OCI-LY7 (cell line): Measurements from ENCODE around the gene C11orf16. TPM values are rescaled to one million over a fixed set of nuclear protein-coding genes. Genes with fewer than 3 reads are reported as not detected.
A peak's percentile ranks its signal among the peaks of the same experiment; 100 is the strongest.

Source experiments
- BruUV-seq: library from RNA; stranded (reverse); fragments of 400-500 nt; replicated peaks from 2 replicates; lab custom pipeline; 2021; lab: Mats Ljungman, UMichigan
- CTCF ChIA-PET: fragments of 300-600 bp; sonication (Branson Sonifier 250); formaldehyde crosslinking; loops from one replicate; lab custom pipeline; 2022; ENCODE audit warnings: antibody characterized with exemption; ENCODE audit not compliant: unreplicated experiment; lab: Charles Lee
- POLR2A ChIA-PET: fragments of 300-600 bp; sonication (Branson Sonifier 250); formaldehyde crosslinking; loops from one replicate; lab custom pipeline; 2022; ENCODE audit warnings: antibody characterized with exemption; lab: Charles Lee
- DNase-seq: peaks from one replicate; pipeline ENCODE4 v3.0.0-alpha.2; 2015; ENCODE audit warnings: low spot score
- H2AFZ ChIP-seq: fragments of 200-600 bp; sonication (generic), shearing (Covaris generic); 2 replicates; pipeline ENCODE4 v1.6.1; 2014; ENCODE audit warnings: mild to moderate bottlenecking, antibody characterized with exemption, low read length, moderate library complexity
- H3K27ac ChIP-seq: fragments of 200-600 bp; sonication (generic); 2 replicates; pipeline ENCODE4 v1.5.1; 2014; ENCODE audit warnings: mixed run types, low read depth, mild to moderate bottlenecking, moderate library complexity, low read length, inconsistent platforms; ENCODE audit not compliant: poor library complexity, severe bottlenecking
- H3K36me3 ChIP-seq: fragments of 200-600 bp; sonication (generic); 2 replicates; pipeline ENCODE4 v1.6.1; 2014; ENCODE audit warnings: mild to moderate bottlenecking, antibody characterized with exemption, low read length, moderate library complexity, mixed read lengths; ENCODE audit not compliant: insufficient read depth
- H3K4me1 ChIP-seq: fragments of 200-600 bp; sonication (generic); 2 replicates; pipeline ENCODE4 v1.5.1; 2014; ENCODE audit warnings: mild to moderate bottlenecking, low read length; ENCODE audit not compliant: insufficient read depth, poor library complexity, severe bottlenecking
- H3K4me2 ChIP-seq: fragments of 200-600 bp; sonication (generic); 2 replicates; pipeline ENCODE4 v1.6.1; 2014; ENCODE audit warnings: mild to moderate bottlenecking, low read length
- H3K4me3 ChIP-seq: fragments of 200-600 bp; sonication (generic); 2 replicates; pipeline ENCODE4 v1.5.1; 2014; ENCODE audit warnings: mild to moderate bottlenecking, low read depth, low read length; ENCODE audit not compliant: poor library complexity, severe bottlenecking
- H3K79me2 ChIP-seq: fragments of 200-600 bp; sonication (generic); 2 replicates; pipeline ENCODE4 v1.6.1; 2016; ENCODE audit warnings: low read depth, mild to moderate bottlenecking, low read length, moderate library complexity, mixed read lengths; ENCODE audit not compliant: insufficient read depth
- H3K9me2 ChIP-seq: fragments of 200-600 bp; sonication (generic); 2 replicates; pipeline ENCODE4 v1.6.1; 2016; ENCODE audit warnings: mild to moderate bottlenecking, low read length, mixed read lengths; ENCODE audit not compliant: insufficient read depth
- H3K9me3 ChIP-seq: fragments of 200-600 bp; sonication (generic); 2 replicates; pipeline ENCODE4 v1.6.1; 2014; ENCODE audit warnings: mild to moderate bottlenecking, mixed run types, low read length, mixed read lengths
- H4K20me1 ChIP-seq: fragments of 200-600 bp; sonication (generic); 2 replicates; pipeline ENCODE4 v1.6.1; 2014; ENCODE audit warnings: mild to moderate bottlenecking, antibody characterized with exemption, low read length, moderate library complexity, mixed read lengths; ENCODE audit not compliant: insufficient read depth
- CTCF ChIP-seq: fragments of 200-600 bp; sonication (generic); conservative IDR thresholded peaks from 2 replicates; pipeline ENCODE4 v1.5.1; 2014; ENCODE audit warnings: mild to moderate bottlenecking, antibody characterized with exemption, low read length, moderate library complexity, mixed read lengths
- EZH2phosphoT487 ChIP-seq: fragments of 200-600 bp; sonication (generic); IDR thresholded peaks from 2 replicates; pipeline ENCODE4 v1.6.1; 2018; ENCODE audit warnings: low read depth, borderline replicate concordance, mild to moderate bottlenecking, mixed run types, antibody characterized with exemption, low read length, moderate library complexity, mixed read lengths
- intact Hi-C: fragments of 100-400 bp; cut with micrococcal nuclease; formaldehyde crosslinking; loops from one replicate; pipeline ENCODE4 v1.10.0; 2022; ENCODE audit not compliant: unreplicated experiment
- total RNA-seq, 2 experiments: library from RNA; depleted of rRNA in 1 of 2; stranded (reverse); fragments of >200 nt in 1 of 2; shearing (Covaris generic) in 1 of 2; gene quantifications; 2 replicates each; pipeline ENCODE4 v1.2.3, GENCODE V29; 2014 to 2022

Gene C11orf16
- total RNA-seq, 2 experiments from 2014 or later = not detected

- Histone ChIP-seq H3K27ac (no peak overlapping the region), H3K9me3 (no peaks in the 10 kb centered on the region), H2AFZ (no peak overlapping the region), H3K4me2 (no peak overlapping the region), H3K4me1 (peaks cover 24% of the 10 kb centered on the region), H3K36me3 (peaks cover 10% of the 10 kb centered on the region; the same call in 1 of the 2 replicates), H3K79me2 (peaks cover 42% of the 10 kb centered on the region), H3K9me2 (no peaks in the 10 kb centered on the region), H3K4me3 (no peak overlapping the region), H4K20me1 (0 out of 2 replicates have a peak, but pooled peaks cover 6% of the 10 kb centered on the region)
- BruUV-seq = no TSS peak
- ChIA-PET CTCF (interaction anchor here (0.6 to 0.8 kb wide), 2 partner anchors 350 to 423 kb away, joined by 3 read pairs; partner anchors contain the start of gene IPO7), POLR2A (interaction anchor here (0.6 to 1.0 kb wide), 3 partner anchors 182 to 1843 kb away, joined by 3 to 4 read pairs (median 3); no protein-coding TSS in a partner anchor)
- no peak for DNase-seq
- TF ChIP-seq EZH2phosphoT487 = no peak
- TF ChIP-seq CTCF = no peak
- intact Hi-C loops = no loop called here
These were observed 28.7 kb upstream of the C11orf16 start for GRCh38 chr11:8961401-8961800.

GRCh38 chr11:8959546-8960166 is 26.9 kb upstream of the C11orf16 start:
- DNase-seq = peak; percentile 73
- TF ChIP-seq CTCF (peak; percentile 86), EZH2phosphoT487 (no peak)

GRCh38 chr11:8956860-8957259 is 24.1 kb upstream of the C11orf16 start:
- no TSS peak for BruUV-seq
- H3K4me2 ChIP-seq = no peak overlapping the region
- H4K20me1 ChIP-seq = no peaks in the 10 kb centered on the region
- H3K27ac ChIP-seq = no peak overlapping the region
- peaks cover 22% of the 10 kb centered on the region for H3K79me2 ChIP-seq
- peaks cover 4% of the 10 kb centered on the region for H3K4me1 ChIP-seq
- no peak overlapping the region for H2AFZ ChIP-seq
- ChIA-PET POLR2A (interaction anchor here (1.3 kb wide), 1 partner anchor 8 kb away, joined by 3 read pairs; no protein-coding TSS in a partner anchor), CTCF (no interaction called here)
- H3K4me3 ChIP-seq = no peak overlapping the region
- intact Hi-C loops = no loop called here
- TF ChIP-seq EZH2phosphoT487 = no peak
- TF ChIP-seq CTCF = no peak
- no peaks in the 10 kb centered on the region for H3K9me2 ChIP-seq
- H3K9me3 ChIP-seq = no peaks in the 10 kb centered on the region
- DNase-seq = no peak
- peaks cover 49% of the 10 kb centered on the region for H3K36me3 ChIP-seq

More at GRCh38 chr11:8959546-8960166, 26.9 kb upstream of the C11orf16 start:
- H3K4me1 ChIP-seq = peaks cover 17% of the 10 kb centered on the region
- H3K9me3 ChIP-seq = no peaks in the 10 kb centered on the region
- H3K36me3 ChIP-seq = peaks cover 25% of the 10 kb centered on the region
- peaks cover 42% of the 10 kb centered on the region for H3K79me2 ChIP-seq
- H2AFZ ChIP-seq = no peak overlapping the region
- no peak overlapping the region for H3K4me3 ChIP-seq
- intact Hi-C loops = loop anchor here (1.0 kb wide), 1 partner anchor 45 kb away; no protein-coding TSS in a partner anchor
- ChIA-PET POLR2A (interaction anchor here (0.6 to 1.2 kb wide), 11 partner anchors 10 to 472 kb away, joined by 3 to 7 read pairs (median 4); partner anchors contain the start of gene AKIP1), CTCF (interaction anchor here (0.6 to 1.9 kb wide), 3 partner anchors 22 to 282 kb away, joined by 3 to 8 read pairs (median 4); no protein-coding TSS in a partner anchor)
- no TSS peak for BruUV-seq
- no peaks in the 10 kb centered on the region for H3K9me2 ChIP-seq
- 0 out of 2 replicates have a peak, but pooled peaks cover 6% of the 10 kb centered on the region for H4K20me1 ChIP-seq
- H3K4me2 ChIP-seq = no peak overlapping the region
- no peak overlapping the region for H3K27ac ChIP-seq
